Measurements from ENCODE around the gene PDIA5.

PDIA5 gene

DNA sequence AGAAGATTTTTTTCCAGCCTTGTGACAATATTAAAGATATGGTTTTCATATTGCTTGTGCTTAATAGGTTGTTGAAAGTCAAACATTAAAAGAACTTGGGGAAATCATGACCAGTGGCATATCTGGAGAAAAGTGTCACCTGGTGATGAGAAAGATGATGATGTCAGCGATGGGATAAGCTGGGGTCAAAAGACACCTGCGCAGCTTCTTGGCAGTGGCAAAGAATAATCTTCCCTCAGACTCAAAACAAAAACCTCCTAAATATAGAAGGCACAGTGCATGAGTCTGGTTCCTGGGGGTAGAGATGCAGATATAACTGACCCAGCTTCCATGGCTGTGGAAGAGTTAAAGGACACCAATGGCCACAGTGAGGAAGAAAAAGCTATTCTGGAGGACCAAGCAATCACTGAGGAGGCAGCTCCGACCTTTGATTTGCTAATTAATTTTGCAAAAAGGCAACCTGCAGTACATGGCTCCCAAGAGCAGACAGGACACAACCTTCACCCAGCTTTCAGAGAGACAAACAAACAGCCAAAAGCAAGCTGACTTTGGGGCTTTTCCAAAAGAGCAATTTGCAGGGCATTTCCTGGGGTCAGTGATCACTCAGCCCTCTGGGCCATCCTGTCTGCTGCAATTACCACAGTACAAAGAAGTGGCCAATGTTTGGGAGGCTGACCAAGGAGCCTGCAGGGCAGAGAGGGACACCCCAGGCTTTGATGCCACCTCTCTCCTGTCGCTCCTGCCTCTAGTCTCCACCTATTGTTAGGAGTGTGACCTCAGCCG is 21.7 kb upstream of the PDIA5 start:
- Histone ChIP-seq H3K27ac (ENCODE audit: low read length) (no peak overlapping the region), H3K9ac (ENCODE audit: low read depth, low read length) (no peak overlapping the region), H3K4me3 (ENCODE audit: low read length) (no peak overlapping the region), H3K9me3 (ENCODE audit: insufficient read depth, low read depth, low read length) (no peaks in the 10 kb centered on the region), H3K4me1 (ENCODE audit: insufficient read depth, low read length) (peaks cover 5% of the 10 kb centered on the region; the same call in 1 of the 2 replicates), H3K36me3 (ENCODE audit: insufficient read depth, low read depth, low read length) (no peaks in the 10 kb centered on the region), H3K27me3 (ENCODE audit: insufficient read depth, low read length) (no peaks in the 10 kb centered on the region)

DNA sequence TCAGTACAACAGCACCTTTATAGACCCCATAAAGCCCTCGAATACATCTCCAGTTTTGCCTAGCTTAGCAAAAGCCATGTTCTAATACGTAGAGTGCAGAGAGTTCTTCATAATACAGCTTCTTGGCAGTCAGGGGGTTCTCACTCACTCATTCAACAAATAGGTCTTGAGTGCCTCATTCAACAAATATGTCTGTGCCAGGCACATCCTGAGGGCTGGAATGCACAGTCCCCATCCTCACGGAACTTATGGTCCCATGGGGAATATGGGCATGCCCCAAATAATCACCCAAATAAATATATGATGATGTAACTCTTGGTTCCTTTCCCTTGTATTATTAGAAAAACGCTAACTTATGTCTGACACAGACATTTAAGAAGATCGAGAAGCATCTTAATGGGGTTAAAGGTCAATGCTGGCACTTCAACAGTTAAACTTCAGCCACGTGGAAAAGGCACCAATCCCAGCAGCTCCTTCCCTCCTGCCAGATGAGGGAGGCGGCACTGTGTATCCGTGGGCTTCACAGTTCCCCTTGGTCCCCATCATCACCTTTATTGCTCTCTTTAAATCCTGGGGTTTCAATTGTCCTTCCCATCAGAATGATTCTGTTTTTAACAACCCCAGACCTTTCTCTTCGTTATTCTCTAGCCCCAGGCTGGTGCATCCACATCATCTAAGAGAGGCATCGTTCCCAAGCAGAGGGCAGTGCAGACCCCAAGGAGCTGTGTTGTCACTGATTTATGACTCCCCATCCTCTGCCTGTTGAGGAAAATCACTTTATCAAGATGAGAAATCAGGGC is 20.4 kb upstream of the PDIA5 start:
- no peak overlapping the region for H3K4me3 ChIP-seq (ENCODE audit: low read length)
- no peak overlapping the region for H3K27ac ChIP-seq (ENCODE audit: low read length)
- no peaks in the 10 kb centered on the region for H3K27me3 ChIP-seq (ENCODE audit: insufficient read depth, low read length)
- H3K9me3 ChIP-seq (ENCODE audit: insufficient read depth, low read depth, low read length): no peaks in the 10 kb centered on the region
- H3K36me3 ChIP-seq (ENCODE audit: insufficient read depth, low read depth, low read length): no peaks in the 10 kb centered on the region
- H3K9ac ChIP-seq (ENCODE audit: low read depth, low read length): no peak overlapping the region
- peaks cover 5% of the 10 kb centered on the region for H3K4me1 ChIP-seq (ENCODE audit: insufficient read depth, low read length)

DNA sequence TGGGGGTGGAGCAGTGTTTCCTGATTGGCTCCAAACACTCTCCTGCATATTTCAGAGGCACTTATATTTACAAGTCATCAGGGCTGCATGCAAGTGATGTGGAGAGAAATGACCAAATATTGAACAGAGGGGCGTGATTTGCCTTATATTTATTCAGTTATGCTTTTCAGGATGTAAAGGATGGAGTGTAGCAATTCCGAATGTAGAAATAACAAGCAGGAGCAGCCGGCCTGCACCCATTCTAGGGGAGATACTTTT is 19.8 kb upstream of the PDIA5 start:
- Histone ChIP-seq H3K4me1 (ENCODE audit: insufficient read depth, low read length) (peaks cover 5% of the 10 kb centered on the region), H3K27me3 (ENCODE audit: insufficient read depth, low read length) (no peaks in the 10 kb centered on the region), H3K9ac (ENCODE audit: low read depth, low read length) (no peak overlapping the region), H3K36me3 (ENCODE audit: insufficient read depth, low read depth, low read length) (no peaks in the 10 kb centered on the region), H3K27ac (ENCODE audit: low read length) (no peak overlapping the region), H3K9me3 (ENCODE audit: insufficient read depth, low read depth, low read length) (no peaks in the 10 kb centered on the region), H3K4me3 (ENCODE audit: low read length) (no peak overlapping the region)

DNA sequence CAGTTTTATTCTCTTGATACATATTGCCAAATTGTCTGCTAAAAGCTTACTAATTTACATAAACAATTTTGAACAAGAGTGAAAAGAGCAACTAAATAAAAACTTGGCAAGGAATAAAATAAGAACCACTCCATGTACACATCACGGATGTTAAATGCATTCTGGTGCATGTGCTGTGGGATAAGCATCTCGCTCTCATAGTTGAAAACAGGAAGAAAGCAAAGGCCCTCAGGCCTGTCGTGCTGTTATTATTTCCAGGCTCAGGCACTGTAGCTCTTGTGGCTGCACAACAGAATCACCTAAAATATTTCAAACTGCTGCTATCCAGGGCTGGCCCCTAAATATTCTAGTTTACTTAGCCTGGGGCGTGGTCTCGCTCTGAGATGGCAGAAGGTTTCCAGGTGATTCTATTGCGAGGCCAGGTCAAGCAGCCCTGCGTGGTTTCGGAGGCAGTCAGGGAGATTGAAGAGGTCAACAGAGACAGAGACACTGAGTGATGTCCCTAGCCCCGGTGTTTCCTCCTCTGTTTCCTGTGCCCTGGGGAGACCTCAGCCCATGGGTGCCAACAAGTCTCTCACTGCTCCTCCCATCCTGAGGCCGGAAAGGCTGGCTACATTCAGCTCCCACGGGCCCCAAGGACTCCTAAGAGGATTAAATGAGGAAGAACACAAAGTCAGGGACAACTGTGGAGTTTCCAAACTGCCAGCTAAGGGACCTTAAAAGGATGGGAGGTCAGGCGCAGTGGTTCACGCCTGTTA is 18.2 kb upstream of the PDIA5 start:
- peaks cover 5% of the 10 kb centered on the region for H3K4me1 ChIP-seq (ENCODE audit: insufficient read depth, low read length)
- H3K27ac ChIP-seq (ENCODE audit: low read length): no peak overlapping the region
- H3K27me3 ChIP-seq (ENCODE audit: insufficient read depth, low read length): no peaks in the 10 kb centered on the region
- no peak overlapping the region for H3K4me3 ChIP-seq (ENCODE audit: low read length)
- H3K36me3 ChIP-seq (ENCODE audit: insufficient read depth, low read depth, low read length): no peaks in the 10 kb centered on the region
- no peaks in the 10 kb centered on the region for H3K9me3 ChIP-seq (ENCODE audit: insufficient read depth, low read depth, low read length)
- no peak overlapping the region for H3K9ac ChIP-seq (ENCODE audit: low read depth, low read length)

DNA sequence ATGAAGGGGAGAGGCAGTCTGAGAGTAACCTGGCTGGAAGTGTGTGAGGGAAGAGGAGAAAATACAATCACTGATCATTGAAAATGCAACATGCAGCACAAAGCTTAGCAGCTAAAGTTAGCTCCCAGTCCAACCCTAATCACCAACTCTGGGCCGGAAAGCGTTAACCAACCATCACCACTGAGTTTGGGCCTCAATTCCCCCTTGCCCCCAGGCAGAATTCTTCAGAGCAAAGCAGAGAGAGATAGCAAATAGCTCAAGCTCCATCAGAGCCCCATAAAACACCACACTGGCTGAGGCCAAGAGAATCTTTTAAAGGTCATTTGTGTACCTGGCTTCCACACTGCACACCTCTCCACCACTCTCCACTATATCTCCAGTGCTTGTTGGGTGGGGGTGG is 16.2 kb upstream of the PDIA5 start:
- Histone ChIP-seq H3K4me3 (ENCODE audit: low read length) (no peak overlapping the region), H3K27me3 (ENCODE audit: insufficient read depth, low read length) (no peaks in the 10 kb centered on the region), H3K9ac (ENCODE audit: low read depth, low read length) (no peak overlapping the region), H3K9me3 (ENCODE audit: insufficient read depth, low read depth, low read length) (no peaks in the 10 kb centered on the region), H3K4me1 (ENCODE audit: insufficient read depth, low read length) (no peaks in the 10 kb centered on the region; the same call in 1 of the 2 replicates), H3K27ac (ENCODE audit: low read length) (no peak overlapping the region), H3K36me3 (ENCODE audit: insufficient read depth, low read depth, low read length) (no peaks in the 10 kb centered on the region)

DNA sequence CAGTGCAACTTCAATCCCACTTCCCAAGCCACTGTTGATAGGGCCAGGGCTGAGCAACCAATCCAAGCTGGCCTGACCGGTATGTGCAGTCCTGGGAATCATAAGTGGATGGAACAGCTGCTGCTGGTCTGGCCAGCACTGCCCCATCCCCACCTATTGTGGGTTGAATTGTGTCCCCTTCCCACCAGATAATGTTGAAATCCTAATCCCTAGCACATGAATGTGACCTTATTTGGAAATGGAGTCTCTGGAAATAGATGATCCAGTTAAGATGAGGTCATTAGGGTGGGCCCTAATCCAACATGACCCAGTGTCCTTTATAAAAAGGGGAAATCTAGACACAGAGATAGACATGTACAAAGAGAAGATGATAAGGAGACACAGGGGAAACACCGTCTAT is 13.7 kb upstream of the PDIA5 start:
- Histone ChIP-seq H3K9me3 (ENCODE audit: insufficient read depth, low read depth, low read length) (no peaks in the 10 kb centered on the region), H3K36me3 (ENCODE audit: insufficient read depth, low read depth, low read length) (no peaks in the 10 kb centered on the region), H3K4me1 (ENCODE audit: insufficient read depth, low read length) (no peaks in the 10 kb centered on the region; the same call in 1 of the 2 replicates), H3K27me3 (ENCODE audit: insufficient read depth, low read length) (no peaks in the 10 kb centered on the region), H3K4me3 (ENCODE audit: low read length) (no peak overlapping the region), H3K27ac (ENCODE audit: low read length) (no peak overlapping the region), H3K9ac (ENCODE audit: low read depth, low read length) (no peak overlapping the region)

DNA sequence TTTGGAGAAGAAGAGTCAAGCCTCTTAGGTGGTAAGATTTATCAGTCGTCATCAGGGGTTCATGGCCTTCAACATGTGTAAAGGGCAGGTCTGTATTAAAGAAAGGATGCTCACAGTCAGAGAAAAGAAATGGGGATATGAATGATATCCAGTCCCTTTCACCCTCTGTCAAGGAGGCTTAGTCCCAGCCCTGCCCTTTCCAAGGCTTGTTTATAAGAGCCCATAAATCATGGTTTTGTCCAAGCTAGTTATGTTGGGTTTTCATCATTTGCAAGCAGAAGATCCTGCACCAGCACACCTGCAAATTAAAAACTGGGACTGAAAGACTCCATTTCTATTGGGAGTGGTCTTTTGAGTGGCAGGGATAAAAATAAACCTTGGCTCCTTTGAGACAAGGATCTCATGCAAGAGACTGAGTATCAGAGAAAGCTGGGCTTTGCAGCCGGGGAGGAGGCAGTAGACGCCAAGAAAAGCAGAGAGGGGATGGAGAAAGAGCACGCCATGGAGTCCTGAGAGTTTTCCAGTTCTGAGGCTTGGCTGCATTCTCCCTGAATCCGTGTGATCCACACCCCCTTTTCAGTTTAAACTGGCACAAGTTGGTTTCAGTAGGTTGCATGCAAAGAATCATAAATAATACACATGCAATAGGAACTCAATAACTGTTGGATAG is 12.6 kb upstream of the PDIA5 start:
- Histone ChIP-seq H3K4me1 (ENCODE audit: insufficient read depth, low read length) (no peaks in the 10 kb centered on the region; the same call in 1 of the 2 replicates), H3K36me3 (ENCODE audit: insufficient read depth, low read depth, low read length) (no peaks in the 10 kb centered on the region), H3K27me3 (ENCODE audit: insufficient read depth, low read length) (no peaks in the 10 kb centered on the region), H3K27ac (ENCODE audit: low read length) (no peak overlapping the region), H3K4me3 (ENCODE audit: low read length) (no peak overlapping the region), H3K9ac (ENCODE audit: low read depth, low read length) (no peak overlapping the region), H3K9me3 (ENCODE audit: insufficient read depth, low read depth, low read length) (no peaks in the 10 kb centered on the region)

DNA sequence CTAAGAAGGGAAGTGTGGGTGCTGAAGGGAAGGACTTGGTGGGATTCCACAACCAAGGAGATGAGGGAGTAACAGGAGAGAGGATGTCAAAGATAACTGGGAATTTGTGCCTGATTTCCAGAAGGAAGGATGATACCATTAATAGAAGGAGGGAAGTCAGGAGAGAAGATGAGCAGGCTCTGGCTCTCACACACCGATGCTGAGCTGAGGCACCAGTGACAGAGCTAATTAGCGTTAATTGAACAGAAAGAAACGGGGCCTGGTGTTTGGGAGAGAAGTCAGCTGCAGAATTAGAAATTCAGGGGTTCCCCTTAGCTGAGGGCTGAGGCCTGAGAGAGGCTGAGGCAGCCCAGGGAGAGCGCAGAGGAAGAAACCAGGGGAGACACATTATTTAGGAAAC is 11.9 kb upstream of the PDIA5 start:
- Histone ChIP-seq H3K27ac (ENCODE audit: low read length) (no peak overlapping the region), H3K4me1 (ENCODE audit: insufficient read depth, low read length) (no peaks in the 10 kb centered on the region; the same call in 1 of the 2 replicates), H3K9ac (ENCODE audit: low read depth, low read length) (no peak overlapping the region), H3K27me3 (ENCODE audit: insufficient read depth, low read length) (no peaks in the 10 kb centered on the region), H3K9me3 (ENCODE audit: insufficient read depth, low read depth, low read length) (no peaks in the 10 kb centered on the region), H3K4me3 (ENCODE audit: low read length) (no peak overlapping the region), H3K36me3 (ENCODE audit: insufficient read depth, low read depth, low read length) (no peaks in the 10 kb centered on the region)

DNA sequence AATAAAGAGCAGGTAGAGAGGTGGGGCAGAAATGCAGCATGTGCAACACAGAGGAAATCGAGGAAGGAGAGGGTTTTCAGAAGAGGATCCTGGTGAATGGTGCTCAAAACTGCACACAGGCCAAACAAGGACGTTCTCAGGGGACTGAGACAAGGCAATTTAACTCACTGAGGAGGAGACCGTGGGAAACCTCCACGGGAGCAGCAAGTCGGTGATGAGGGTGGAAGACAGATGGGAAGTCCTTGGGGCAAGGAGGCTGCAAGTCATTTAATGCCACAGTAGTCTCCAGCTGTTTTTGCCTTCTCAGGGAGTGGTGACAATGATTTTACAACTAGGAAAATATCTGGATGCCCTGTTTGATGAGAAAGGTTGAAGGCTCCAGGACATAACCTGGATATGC is 11.5 kb upstream of the PDIA5 start:
- H3K27me3 ChIP-seq (ENCODE audit: insufficient read depth, low read length): no peaks in the 10 kb centered on the region
- no peaks in the 10 kb centered on the region for H3K9me3 ChIP-seq (ENCODE audit: insufficient read depth, low read depth, low read length)
- no peaks in the 10 kb centered on the region; the same call in 1 of the 2 replicates for H3K4me1 ChIP-seq (ENCODE audit: insufficient read depth, low read length)
- no peak overlapping the region for H3K4me3 ChIP-seq (ENCODE audit: low read length)
- H3K36me3 ChIP-seq (ENCODE audit: insufficient read depth, low read depth, low read length): no peaks in the 10 kb centered on the region
- H3K9ac ChIP-seq (ENCODE audit: low read depth, low read length): no peak overlapping the region
- no peak overlapping the region for H3K27ac ChIP-seq (ENCODE audit: low read length)

DNA sequence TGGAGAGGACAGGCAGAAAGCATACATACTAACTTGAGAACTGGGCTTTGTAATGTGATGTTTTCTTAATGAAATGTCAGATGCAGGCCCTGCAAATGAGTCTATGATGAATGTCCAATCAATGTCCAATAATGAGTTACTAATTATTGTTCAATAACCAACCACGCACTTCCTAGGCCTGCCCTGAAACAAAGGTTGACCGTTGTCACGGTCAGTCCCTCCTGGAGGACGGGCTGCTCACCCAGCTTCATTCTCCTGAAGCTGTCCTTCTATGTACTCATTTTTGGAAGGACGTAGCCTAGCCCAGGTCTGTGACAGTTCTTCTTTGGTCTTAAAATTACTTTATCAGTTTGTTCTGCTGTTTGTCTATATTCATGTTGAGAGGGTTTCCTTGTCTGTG is 8.3 kb upstream of the PDIA5 start:
- Histone ChIP-seq H3K9me3 (ENCODE audit: insufficient read depth, low read depth, low read length) (no peaks in the 10 kb centered on the region), H3K4me3 (ENCODE audit: low read length) (no peak overlapping the region), H3K4me1 (ENCODE audit: insufficient read depth, low read length) (no peaks in the 10 kb centered on the region), H3K27me3 (ENCODE audit: insufficient read depth, low read length) (no peaks in the 10 kb centered on the region), H3K9ac (ENCODE audit: low read depth, low read length) (no peak overlapping the region), H3K36me3 (ENCODE audit: insufficient read depth, low read depth, low read length) (no peaks in the 10 kb centered on the region), H3K27ac (ENCODE audit: low read length) (no peak overlapping the region)

DNA sequence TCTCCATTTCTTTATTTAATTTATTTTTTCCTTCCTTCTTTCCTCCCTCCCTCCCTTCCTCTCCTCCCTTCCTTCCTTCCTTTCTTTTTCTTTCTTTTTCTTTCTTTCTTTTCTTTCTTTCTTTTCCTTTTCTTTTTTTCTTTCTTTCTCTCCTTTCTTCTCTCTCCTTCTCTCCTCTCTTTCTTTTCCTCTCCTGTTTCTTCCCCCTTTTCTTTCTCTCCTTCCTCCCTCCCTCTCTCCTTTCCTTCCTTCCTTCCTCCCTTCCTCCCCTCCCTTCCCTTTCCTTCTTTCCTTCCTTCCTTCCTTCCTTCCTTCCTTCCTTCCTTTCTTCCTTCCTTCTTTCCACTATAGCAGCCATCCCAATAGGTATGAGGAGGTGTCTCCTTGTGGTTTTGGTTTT is 6.8 kb upstream of the PDIA5 start:
- H3K4me3 ChIP-seq (ENCODE audit: low read length): no peak overlapping the region

More for the DNA sequence above, 6.8 kb upstream of the PDIA5 start:
- H3K27ac ChIP-seq (ENCODE audit: low read length): no peak overlapping the region
- no peak overlapping the region for H3K9ac ChIP-seq (ENCODE audit: low read depth, low read length)
- H3K4me1 ChIP-seq (ENCODE audit: insufficient read depth, low read length): no peaks in the 10 kb centered on the region
- peaks cover 2% of the 10 kb centered on the region; the same call in 1 of the 2 replicates for H3K27me3 ChIP-seq (ENCODE audit: insufficient read depth, low read length)
- no peaks in the 10 kb centered on the region for H3K36me3 ChIP-seq (ENCODE audit: insufficient read depth, low read depth, low read length)
- H3K9me3 ChIP-seq (ENCODE audit: insufficient read depth, low read depth, low read length): no peaks in the 10 kb centered on the region

Data from iPS-20b (cell line).